GM21723 (cell line): ENCODE results near the gene ZNF324.
"Not testable (repeated sequence)": the region's sequence is repeated elsewhere in the genome, so short reads cannot be mapped to it uniquely, and the experiment has no call there.

ENCODE experiments used
- ATAC-seq: cut with Tn5 transposase; IDR thresholded peaks from one replicate; pipeline ENCODE4 v1.9.1; 2021; ENCODE audit warnings: mild to moderate bottlenecking, moderate library complexity; ENCODE audit not compliant: unreplicated experiment

ZNF324 gene

GRCh38 chr19:58498316-58499020 lies 31.6 kb downstream of the ZNF324 start:
- peak; percentile 12 for ATAC-seq

GRCh38 chr19:58499021-58499927 lies 32.4 kb downstream of the ZNF324 start:
- ATAC-seq = peak; percentile 88

DNA sequence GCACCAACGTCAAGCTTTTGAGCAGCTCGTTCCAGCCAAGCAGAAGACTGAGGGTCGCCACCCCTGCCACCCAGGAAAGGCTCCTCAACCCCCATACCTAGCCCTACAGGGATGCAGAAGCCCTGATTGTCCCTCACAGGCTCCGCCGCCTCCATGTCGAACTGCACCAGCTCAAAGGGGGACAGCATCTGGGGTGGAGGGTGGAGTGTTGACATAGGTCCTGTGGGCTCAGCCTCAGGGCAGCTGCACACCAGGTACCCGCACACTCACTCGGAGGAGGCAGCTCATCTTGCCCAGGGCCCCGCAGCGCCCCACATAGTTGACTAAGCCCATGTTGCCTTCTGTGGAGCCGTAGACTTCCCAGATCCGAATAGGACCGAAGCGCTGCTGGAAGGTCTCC lies 33.4 kb downstream of the ZNF324 start:
- no peak for ATAC-seq

DNA sequence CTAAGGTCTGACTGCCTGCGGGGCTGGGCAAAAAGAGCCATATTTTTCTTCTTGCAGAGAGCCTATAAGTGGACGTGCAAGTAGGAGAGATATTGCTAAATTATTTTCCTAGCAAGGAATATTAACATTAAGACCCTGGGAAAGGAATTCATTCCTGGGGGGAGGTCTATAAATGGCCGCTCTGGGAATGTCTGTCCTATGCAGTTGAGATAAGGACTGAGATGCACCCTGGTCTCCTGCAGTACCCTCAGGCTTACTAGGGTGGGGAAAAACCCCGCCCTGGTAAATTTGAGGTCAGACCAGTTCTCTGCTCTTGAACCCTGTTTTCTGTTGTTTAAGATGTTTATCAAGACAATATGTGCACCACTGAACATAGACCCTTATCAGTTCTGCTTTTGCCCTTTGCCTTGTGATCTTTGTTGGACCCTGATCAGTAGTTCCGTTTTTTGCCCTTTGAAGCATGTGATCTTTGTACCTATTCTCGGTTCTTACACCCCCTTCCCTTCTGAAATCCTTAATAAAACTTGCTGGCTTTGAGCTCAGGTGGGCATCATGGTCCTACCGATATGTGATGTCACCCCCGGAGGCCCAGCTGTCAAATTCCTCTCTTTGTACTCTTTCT lies 40.8 kb downstream of the ZNF324 start:
- not testable (repeated sequence) for ATAC-seq

GRCh38 chr19:58509731-58510083 lies 42.8 kb downstream of the ZNF324 start:
- no peak for ATAC-seq

- no peak for ATAC-seq
These were observed 43.4 kb downstream of the ZNF324 start for GRCh38 chr19:58510084-58510862.

DNA sequence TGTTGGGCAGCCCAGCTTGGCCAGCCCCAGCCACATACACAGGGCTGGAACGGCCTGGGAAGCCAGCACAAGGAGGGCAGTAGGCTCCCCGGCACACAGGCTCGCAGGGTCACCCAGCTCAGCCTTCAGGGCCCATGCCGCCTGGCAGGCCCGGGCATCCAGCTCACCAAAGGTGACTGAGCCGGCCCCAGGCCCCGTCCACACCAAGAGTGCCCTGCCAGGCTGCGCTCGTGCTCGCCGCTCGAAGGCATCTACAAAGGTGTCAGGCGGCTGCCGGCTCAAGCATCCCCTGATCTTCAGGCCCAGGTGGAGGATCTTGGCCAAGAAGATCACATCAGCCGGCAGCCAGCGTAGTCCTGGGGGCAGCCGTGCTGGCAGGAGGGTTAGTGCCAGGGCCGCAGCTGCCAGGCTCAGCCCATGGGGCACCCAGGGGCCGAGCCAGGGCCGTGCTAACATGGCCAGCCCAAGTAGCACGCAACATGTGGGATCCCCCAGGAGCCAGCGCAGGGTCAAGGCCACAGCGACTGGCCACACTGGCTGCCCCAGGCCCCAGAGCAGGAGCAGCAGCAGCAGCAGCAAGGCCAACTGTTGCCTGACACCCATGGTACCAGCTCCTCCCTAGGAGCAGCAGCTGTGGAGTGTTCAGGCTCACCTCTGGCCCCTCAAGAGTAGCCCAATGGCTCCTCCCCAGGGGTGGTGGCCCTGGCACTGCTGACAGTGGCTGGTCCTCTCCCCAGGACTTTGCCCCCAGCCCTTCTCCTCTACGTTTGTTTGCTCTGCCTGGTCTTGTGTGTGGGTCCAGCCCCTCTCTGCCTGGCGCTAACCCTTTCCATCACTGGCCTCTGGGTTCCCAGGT lies 44.7 kb downstream of the ZNF324 start, which contains the start of gene SLC27A5:
SLC27A5 (minus strand) TSS at position 640 of the 856 bp plus-strand sequence; CDS start at position 603, 37 bp downstream.
- no peak for ATAC-seq

GRCh38 chr19:58513213-58513693 lies 46.4 kb downstream of the ZNF324 start:
- ATAC-seq = no peak

DNA sequence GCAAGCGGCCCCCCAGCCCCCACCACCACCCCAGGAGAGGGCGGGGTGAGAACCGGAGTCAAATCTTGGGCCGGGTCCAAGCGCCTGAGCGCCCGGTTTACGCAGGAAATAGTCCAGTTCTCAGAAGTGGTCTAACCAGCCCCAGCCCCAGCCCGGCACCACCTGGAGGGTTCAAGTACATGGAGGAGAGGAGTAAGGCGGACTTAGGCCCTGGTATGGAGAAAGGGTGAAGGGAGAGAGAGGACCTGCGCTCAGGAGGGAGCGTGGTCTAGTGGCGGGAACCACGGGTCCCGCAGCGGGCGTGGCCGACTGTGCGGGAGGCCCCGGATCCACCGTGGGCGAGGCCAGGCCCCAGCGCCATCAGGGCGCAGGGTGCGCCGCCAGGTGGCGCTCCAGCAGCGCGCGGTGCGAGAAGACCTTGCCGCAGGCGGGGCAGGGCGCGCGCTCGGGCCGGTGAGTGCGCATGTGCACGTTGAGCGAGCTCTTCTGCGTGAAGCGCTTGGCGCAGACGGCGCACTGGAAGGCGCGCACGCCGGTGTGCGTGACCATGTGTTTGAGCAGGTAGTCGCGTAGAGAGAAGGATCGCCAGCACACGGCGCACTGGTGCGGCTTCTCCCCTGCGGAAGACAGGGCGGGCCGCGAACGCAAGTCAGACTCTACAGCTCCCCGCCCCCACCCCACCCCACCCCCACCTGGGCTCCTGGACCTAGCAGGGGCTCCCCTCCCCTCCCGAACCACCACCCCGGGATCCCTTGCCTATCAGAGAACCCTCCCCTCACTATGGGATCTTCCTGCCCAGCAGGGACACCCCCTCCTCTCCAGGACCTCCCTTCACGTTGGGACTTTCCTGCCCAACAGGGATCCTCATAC lies 47.0 kb downstream of the ZNF324 start:
- ATAC-seq = peak; percentile 64

DNA sequence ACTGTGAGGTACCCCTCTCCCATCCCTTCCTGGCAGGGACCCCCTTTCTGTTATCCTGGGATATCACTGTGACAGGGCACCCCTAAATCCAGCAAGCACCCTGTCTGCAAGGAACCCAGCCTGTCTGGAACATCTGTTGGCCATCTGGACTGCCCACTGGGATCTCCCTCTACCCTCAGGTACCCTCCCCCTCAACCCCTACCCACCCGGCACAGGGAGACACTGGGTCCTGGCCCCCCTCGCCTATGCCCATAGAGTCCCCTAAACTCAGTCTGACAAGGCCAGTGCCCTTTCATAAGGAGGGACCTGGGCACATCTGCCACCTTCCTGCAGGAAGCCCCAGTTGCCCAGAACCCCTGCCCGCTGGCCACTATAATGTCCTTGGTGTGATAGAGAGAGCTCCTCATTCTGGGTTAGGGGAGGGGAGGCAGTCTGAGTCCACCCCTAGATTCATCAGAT lies 47.7 kb downstream of the ZNF324 start:
- no peak for ATAC-seq

DNA sequence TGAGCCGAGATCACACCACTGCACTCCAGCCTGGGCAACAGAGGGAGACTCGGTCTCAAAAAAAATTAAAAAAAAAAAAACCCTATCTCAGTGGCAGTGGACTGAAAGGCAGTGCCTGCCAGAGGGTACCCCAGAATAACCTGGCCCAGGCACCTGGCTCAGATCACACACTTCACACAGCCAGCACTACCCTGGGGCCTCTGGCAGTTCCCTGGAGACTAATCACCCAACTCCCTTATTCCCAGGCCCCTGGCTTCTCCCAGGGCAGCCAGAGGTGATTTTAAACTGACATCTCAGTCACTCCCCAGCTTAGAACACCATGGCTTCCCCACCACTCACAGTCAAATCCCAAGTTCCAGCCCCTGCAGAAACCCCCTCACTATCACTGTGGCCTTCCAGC lies 48.4 kb downstream of the ZNF324 start:
- no peak for ATAC-seq

GRCh38 chr19:58516246-58516836 lies 49.5 kb downstream of the ZNF324 start:
- no peak for ATAC-seq

GRCh38 chr19:58516964-58517833 lies 50.3 kb downstream of the ZNF324 start:
- no peak for ATAC-seq

DNA sequence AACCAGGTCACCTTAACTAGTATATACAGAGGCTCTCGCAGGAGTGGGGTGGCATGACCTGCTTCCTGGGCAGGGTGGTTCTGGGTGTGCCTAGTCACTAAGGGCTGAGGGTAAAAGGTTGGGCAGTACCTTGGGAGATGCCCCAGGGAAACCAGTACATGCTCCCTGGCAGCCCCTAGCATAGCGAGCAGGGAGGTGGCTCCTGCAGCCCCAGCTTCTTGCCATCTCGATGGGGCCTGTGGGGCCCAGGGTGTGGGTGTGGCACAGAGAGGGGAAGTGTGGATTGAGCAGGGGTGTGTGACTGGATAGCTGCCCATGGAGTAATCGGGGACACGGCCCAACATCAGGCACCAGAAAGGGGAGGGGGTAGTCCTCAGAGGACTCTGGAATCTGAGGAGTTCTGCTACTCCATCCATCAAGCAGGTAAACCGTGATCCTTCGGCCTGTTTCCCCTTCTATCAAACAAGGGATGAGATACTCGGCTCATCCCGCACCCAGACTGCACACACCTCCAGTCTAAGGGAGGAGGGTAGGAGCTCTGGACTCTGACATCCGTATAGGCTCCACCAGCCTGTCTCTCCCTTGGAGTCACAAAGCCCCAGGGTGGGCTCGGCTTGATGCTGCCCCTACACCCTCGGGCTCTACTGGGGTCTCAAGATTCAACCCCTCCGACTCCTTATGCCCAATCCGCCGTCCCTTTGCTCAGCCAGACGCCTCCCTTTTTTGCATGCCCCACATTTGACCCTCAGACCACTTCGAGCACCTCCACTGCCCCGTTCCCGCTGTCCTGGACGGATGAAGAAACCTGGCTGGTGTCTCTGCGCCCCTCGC lies 51.6 kb downstream of the ZNF324 start:
- ATAC-seq = no peak

DNA sequence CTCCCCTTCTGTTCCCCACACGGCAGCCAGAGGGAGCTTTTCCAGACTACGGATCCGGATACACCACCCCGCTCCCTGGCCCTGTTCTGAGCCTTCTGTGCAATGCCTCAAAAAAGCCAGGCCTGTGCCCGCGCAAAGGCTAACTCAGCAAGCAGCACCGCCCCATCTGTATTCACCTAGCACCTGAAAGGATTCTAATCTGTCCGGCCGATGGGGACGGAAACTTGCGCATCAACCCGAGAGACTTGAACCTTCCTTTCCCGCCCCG lies 52.1 kb downstream of the ZNF324 start:
- peak; percentile 23 for ATAC-seq

- ATAC-seq = peak; percentile 65
These were observed 52.7 kb downstream of the ZNF324 start, which contains the start of gene ZBTB45 for GRCh38 chr19:58519355-58520256. Gene ZBTB45, minus strand, starts transcription at chr19:58519810. Its CDS starts 2,137 bp downstream, at chr19:58517673.
